HG02970 (cell line): Measurements from ENCODE around the gene EZR.

Experiments
- ATAC-seq: cut with Tn5 transposase; IDR thresholded peaks from one replicate; pipeline ENCODE4 v1.9.1; 2021; ENCODE audit warnings: mild to moderate bottlenecking, moderate library complexity, moderate number of reproducible peaks; ENCODE audit not compliant: unreplicated experiment, low FRiP score

Gene EZR

GRCh38 chr6:158819977-158820622 is 932 bp upstream of the EZR start:
- no peak for ATAC-seq

- ATAC-seq: peak; percentile 18
These were observed 471 bp downstream of the EZR start for GRCh38 chr6:158818581-158819212.

GRCh38 chr6:158817728-158818580 is 1.2 kb downstream of the EZR start:
- peak; percentile 38 for ATAC-seq

GRCh38 chr6:158816803-158817727 is 2.1 kb downstream of the EZR start:
- no peak for ATAC-seq

GRCh38 chr6:158816329-158816728 is 2.8 kb downstream of the EZR start:
- no peak for ATAC-seq

- ATAC-seq: no peak
These were observed 3.3 kb downstream of the EZR start for GRCh38 chr6:158815907-158816306.

GRCh38 chr6:158815379-158815724 is 3.8 kb downstream of the EZR start:
- no peak for ATAC-seq

- no peak for ATAC-seq
These were observed 6.1 kb downstream of the EZR start for GRCh38 chr6:158813032-158813431.

GRCh38 chr6:158812611-158813010 is 6.6 kb downstream of the EZR start:
- no peak for ATAC-seq

GRCh38 chr6:158810155-158811095 is 8.7 kb downstream of the EZR start:
- no peak for ATAC-seq

- peak; percentile 58 for ATAC-seq
These were observed 10.1 kb downstream of the EZR start for GRCh38 chr6:158808941-158809678.

GRCh38 chr6:158808442-158808833 is 10.7 kb downstream of the EZR start:
- ATAC-seq: no peak

GRCh38 chr6:158807515-158808441 is 11.4 kb downstream of the EZR start:
- no peak for ATAC-seq

GRCh38 chr6:158805698-158806377 is 13.3 kb downstream of the EZR start:
- ATAC-seq: no peak

GRCh38 chr6:158804207-158804606 is 15.0 kb downstream of the EZR start:
- ATAC-seq: no peak

- no peak for ATAC-seq
These were observed 15.4 kb downstream of the EZR start for GRCh38 chr6:158803733-158804143.

- ATAC-seq: no peak
These were observed 17.4 kb downstream of the EZR start for GRCh38 chr6:158801655-158802294.
